Subcutaneous adipose tissue (tissue), 4 donors: Measurements from ENCODE around the gene MRPS33. TPM values are rescaled to one million over a fixed set of nuclear protein-coding genes. Genes with fewer than 3 reads are reported as not detected.

Source experiments
- CTCF ChIP-seq: fragments of 450-650 bp; IDR thresholded peaks from one replicate; pipeline ENCODE4 v1.5.1; 2016; ENCODE audit warnings: low read depth, mild to moderate bottlenecking, control low read depth, antibody characterized with exemption, moderate library complexity
- total RNA-seq, 4 donors: library from RNA; depleted of rRNA; stranded (reverse); fragments of >200 nt; gene quantifications; one replicate each; pipeline ENCODE4 v1.1.0, GENCODE V29; 2016

MRPS33 gene
- 10 to 100 TPM; 12.4 to 19.8 (median 16.0) TPM for total RNA-seq

- TF ChIP-seq CTCF, result no peak
Observed at GRCh38 chr7:141014524-141015395, at the start of gene MRPS33. TSS of gene MRPS33 (minus strand) at chr7:141014952. CDS start at chr7:141010633, 4,319 bp downstream.

GRCh38 chr7:141057788-141058187 lies 43.0 kb upstream of the MRPS33 start:
- no peak for TF ChIP-seq CTCF

GRCh38 chr7:141055146-141055545 lies 40.4 kb upstream of the MRPS33 start:
- TF ChIP-seq CTCF, result no peak

GRCh38 chr7:141053626-141054025 lies 38.9 kb upstream of the MRPS33 start:
- no peak for TF ChIP-seq CTCF

GRCh38 chr7:141045842-141046620 lies 31.3 kb upstream of the MRPS33 start:
- TF ChIP-seq CTCF, result no peak

- no peak for TF ChIP-seq CTCF
Observed at GRCh38 chr7:141045126-141045841, 30.5 kb upstream of the MRPS33 start.
